Activated CD8-positive, alpha-beta memory T cell treated with anti-CD3 and anti-CD28 coated beads, Interleukin-2, amount 10 ng/mL, durations not matched to agents 7 days and 5 days (primary cell): ENCODE results near the gene GABRB3. TPM values are rescaled to one million over a fixed set of nuclear protein-coding genes. Genes with fewer than 3 reads are reported as not detected.

Source experiments
- ATAC-seq: fragments of 150-1000 bp; cut with Tn5 transposase; one replicate; pipeline ENCODE4 v1.10.0; 2021; ENCODE audit warnings: moderate library complexity
- CTCF ChIA-PET: fragments of 350-600 bp; sonication (Branson Sonifier 250); formaldehyde crosslinking; loops from one replicate; lab custom pipeline; 2021; ENCODE audit warnings: antibody characterized with exemption; lab: Charles Lee
- DNase-seq: peaks from one replicate; pipeline ENCODE4 v3.0.0-alpha.2; 2020
- H3K27ac Mint-ChIP-seq: one replicate; pipeline ENCODE4 v1.8.0; 2021; ENCODE audit warnings: mild to moderate bottlenecking, mixed read lengths
- H3K27me3 Mint-ChIP-seq: one replicate; pipeline ENCODE4 v1.8.0; 2021; ENCODE audit warnings: mixed read lengths
- H3K36me3 Mint-ChIP-seq: one replicate; pipeline ENCODE4 v1.8.0; 2021; ENCODE audit warnings: mild to moderate bottlenecking, mixed read lengths
- H3K4me1 Mint-ChIP-seq: one replicate; pipeline ENCODE4 v1.8.0; 2021; ENCODE audit warnings: mixed read lengths
- H3K4me3 Mint-ChIP-seq: one replicate; pipeline ENCODE4 v1.8.0; 2021; ENCODE audit warnings: mild to moderate bottlenecking, moderate library complexity, mixed read lengths
- H3K9me3 Mint-ChIP-seq: one replicate; pipeline ENCODE4 v1.8.0; 2022; ENCODE audit warnings: low read depth, mixed read lengths
- total RNA-seq, 2 experiments: library from RNA; stranded (reverse); gene quantifications; one replicate each; pipeline ENCODE4 v1.2.3, GENCODE V29; 2021

Gene GABRB3
- total RNA-seq, 2 experiments from 2014 or later: not detected

GRCh38 chr15:26516102-26516980 lies 256.5 kb downstream of the GABRB3 start:
- DNase-seq (no peak), ATAC-seq (no peak)
- Mint-ChIP-seq H3K9me3 (peaks cover 3% of the 10 kb centered on the region), H3K4me1 (no peaks in the 10 kb centered on the region), H3K36me3 (no peaks in the 10 kb centered on the region), H3K4me3 (no peak overlapping the region), H3K27me3 (no peaks in the 10 kb centered on the region), H3K27ac (no peak overlapping the region)
- CTCF ChIA-PET: no interaction called here

- H3K27ac Mint-ChIP-seq: no peak overlapping the region
- CTCF ChIA-PET: no interaction called here
- no peak for ATAC-seq
- no peaks in the 10 kb centered on the region for H3K27me3 Mint-ChIP-seq
- H3K36me3 Mint-ChIP-seq: no peaks in the 10 kb centered on the region
- DNase-seq: no peak
- no peak overlapping the region for H3K4me3 Mint-ChIP-seq
- no peaks in the 10 kb centered on the region for H3K4me1 Mint-ChIP-seq
- peaks cover 15% of the 10 kb centered on the region for H3K9me3 Mint-ChIP-seq
These were observed 268.9 kb downstream of the GABRB3 start for GRCh38 chr15:26504009-26504408.

Other genes starting within 250 kb of the GABRB3 start
- gene GABRA5, start 94.0 kb upstream of the GABRB3 start, total RNA-seq: not detected
- gene GABRG3, start 198.1 kb upstream of the GABRB3 start, total RNA-seq: not detected